MM.1S (cell line): ENCODE data around the gene GNPNAT1.

Source experiments
- DNase-seq: peaks from one replicate; pipeline ENCODE4 v3.0.0-alpha.2; 2015
- H2AFZ ChIP-seq: fragments of 300-600 bp; sonication (generic); 2 replicates; pipeline ENCODE4 v1.6.0; 2016; ENCODE audit warnings: antibody characterized with exemption, low read length
- H3F3A ChIP-seq: fragments of 300-600 bp; sonication (generic); 2 replicates; pipeline ENCODE4 v1.6.1; 2016; ENCODE audit warnings: mild to moderate bottlenecking, antibody characterized with exemption, low read length, moderate library complexity, mixed read lengths; ENCODE audit not compliant: insufficient read depth
- H3K27ac ChIP-seq: fragments of 300-600 bp; sonication (generic); 2 replicates; pipeline ENCODE4 v1.5.1; 2016; ENCODE audit warnings: mild to moderate bottlenecking, low read length
- H3K27me3 ChIP-seq: fragments of 300-600 bp; sonication (generic); replicated peaks from 2 replicates; pipeline ENCODE4 v1.6.0; 2016; ENCODE audit warnings: low read length; ENCODE audit not compliant: insufficient read depth
- H3K36me3 ChIP-seq: fragments of 300-600 bp; sonication (generic); replicated peaks from 2 replicates; pipeline ENCODE4 v1.6.1; 2016; ENCODE audit warnings: mild to moderate bottlenecking, low read length, mixed read lengths; ENCODE audit not compliant: insufficient read depth
- H3K4me1 ChIP-seq: fragments of 300-600 bp; sonication (generic); 2 replicates; pipeline ENCODE4 v1.6.1; 2016; ENCODE audit warnings: low read length, mixed read lengths
- H3K4me2 ChIP-seq: fragments of 300-600 bp; sonication (generic); 2 replicates; pipeline ENCODE4 v1.6.0; 2016; ENCODE audit warnings: low read depth, low read length
- H3K4me3 ChIP-seq: fragments of 300-600 bp; sonication (generic); 2 replicates; pipeline ENCODE4 v1.5.1; 2016; ENCODE audit warnings: low read length, mixed read lengths
- H3K79me2 ChIP-seq: fragments of 300-600 bp; sonication (generic); 2 replicates; pipeline ENCODE4 v1.6.1; 2016; ENCODE audit warnings: mixed run types, low read length, mixed read lengths
- H3K9ac ChIP-seq: fragments of 300-600 bp; sonication (generic); 2 replicates; pipeline ENCODE4 v1.6.1; 2016; ENCODE audit warnings: low read length, mixed read lengths
- H3K9me2 ChIP-seq: fragments of 300-600 bp; sonication (generic); replicated peaks from 2 replicates; pipeline ENCODE4 v1.6.1; 2016; ENCODE audit warnings: mild to moderate bottlenecking, low read length, mixed read lengths; ENCODE audit not compliant: insufficient read depth
- H3K9me3 ChIP-seq: fragments of 300-600 bp; sonication (generic); replicated peaks from 2 replicates; pipeline ENCODE4 v1.6.1; 2016; ENCODE audit warnings: mild to moderate bottlenecking, low read length, mixed read lengths; ENCODE audit not compliant: insufficient read depth
- H4K20me1 ChIP-seq: fragments of 300-600 bp; sonication (generic); 2 replicates; pipeline ENCODE4 v1.6.1; 2016; ENCODE audit warnings: mild to moderate bottlenecking, low read length, moderate library complexity, mixed read lengths; ENCODE audit not compliant: insufficient read depth
- EZH2 ChIP-seq: fragments of 300-600 bp; sonication (generic); optimal IDR thresholded peaks from 2 replicates; pipeline ENCODE3; 2017; ENCODE audit warnings: low read depth, mild to moderate bottlenecking, antibody characterized with exemption, low read length, mixed read lengths
- EZH2phosphoT487 ChIP-seq: fragments of 300-600 bp; sonication (generic); IDR thresholded peaks from 2 replicates; pipeline ENCODE4 v1.6.1; 2018; ENCODE audit warnings: antibody characterized with exemption, low read length
- TF ChIP-seq, protein P1 (sequence below): fragments of 300-600 bp; sonication (generic); IDR thresholded peaks from 2 replicates; pipeline ENCODE4 v1.5.1; 2016; ENCODE audit warnings: antibody characterized with exemption, low read length, mixed read lengths

GNPNAT1 gene

DNA sequence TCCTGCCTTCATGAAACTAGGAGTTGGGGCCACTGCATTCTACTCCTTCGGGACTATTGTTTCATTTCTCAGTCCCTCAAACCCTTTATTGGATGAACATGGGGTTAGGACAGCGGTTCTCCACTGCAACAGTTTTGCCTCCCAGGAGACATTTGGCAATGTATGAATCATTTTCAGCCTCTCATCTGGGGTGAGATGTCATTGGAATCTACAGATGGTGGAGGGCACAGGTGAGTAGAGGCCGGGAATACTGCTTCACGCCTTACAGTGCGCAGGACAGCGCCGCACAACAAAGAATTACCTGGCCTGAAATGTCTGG, 649 bp upstream of the GNPNAT1 start:
- H4K20me1 ChIP-seq, result no peaks in the 10 kb centered on the region

GRCh38 chr14:52790756-52791222, 618 bp downstream of the GNPNAT1 start:
- Histone ChIP-seq H3K9me3 (no peaks in the 10 kb centered on the region), H3K9ac (peak overlapping the region; percentile 64), H3K4me2 (peak overlapping the region; percentile 80), H3F3A (no peaks in the 10 kb centered on the region), H3K36me3 (no peaks in the 10 kb centered on the region), H3K9me2 (no peaks in the 10 kb centered on the region), H3K4me3 (peak overlapping the region; percentile 78), H3K79me2 (peaks cover 13% of the 10 kb centered on the region), H2AFZ (peak overlapping the region; percentile 69), H3K27me3 (no peaks in the 10 kb centered on the region), H3K27ac (peak overlapping the region; percentile 21; the same call in 1 of the 2 replicates), H3K4me1 (no peaks in the 10 kb centered on the region), H4K20me1 (no peaks in the 10 kb centered on the region)
- DNase-seq, result no peak
- TF ChIP-seq EZH2 (no peak), EZH2phosphoT487 (no peak)
- TF ChIP-seq, protein P1, sequence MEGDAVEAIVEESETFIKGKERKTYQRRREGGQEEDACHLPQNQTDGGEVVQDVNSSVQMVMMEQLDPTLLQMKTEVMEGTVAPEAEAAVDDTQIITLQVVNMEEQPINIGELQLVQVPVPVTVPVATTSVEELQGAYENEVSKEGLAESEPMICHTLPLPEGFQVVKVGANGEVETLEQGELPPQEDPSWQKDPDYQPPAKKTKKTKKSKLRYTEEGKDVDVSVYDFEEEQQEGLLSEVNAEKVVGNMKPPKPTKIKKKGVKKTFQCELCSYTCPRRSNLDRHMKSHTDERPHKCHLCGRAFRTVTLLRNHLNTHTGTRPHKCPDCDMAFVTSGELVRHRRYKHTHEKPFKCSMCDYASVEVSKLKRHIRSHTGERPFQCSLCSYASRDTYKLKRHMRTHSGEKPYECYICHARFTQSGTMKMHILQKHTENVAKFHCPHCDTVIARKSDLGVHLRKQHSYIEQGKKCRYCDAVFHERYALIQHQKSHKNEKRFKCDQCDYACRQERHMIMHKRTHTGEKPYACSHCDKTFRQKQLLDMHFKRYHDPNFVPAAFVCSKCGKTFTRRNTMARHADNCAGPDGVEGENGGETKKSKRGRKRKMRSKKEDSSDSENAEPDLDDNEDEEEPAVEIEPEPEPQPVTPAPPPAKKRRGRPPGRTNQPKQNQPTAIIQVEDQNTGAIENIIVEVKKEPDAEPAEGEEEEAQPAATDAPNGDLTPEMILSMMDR, result no peak

More for the DNA sequence above, 649 bp upstream of the GNPNAT1 start:
- Histone ChIP-seq H3K9me3 (no peaks in the 10 kb centered on the region), H3K4me3 (peak overlapping the region; percentile 39; the same call in 1 of the 2 replicates), H3K36me3 (no peaks in the 10 kb centered on the region), H3F3A (no peaks in the 10 kb centered on the region), H3K27ac (no peak overlapping the region), H3K9ac (no peak overlapping the region), H2AFZ (peak overlapping the region; percentile 83), H3K4me1 (no peaks in the 10 kb centered on the region), H3K27me3 (no peaks in the 10 kb centered on the region), H3K9me2 (no peaks in the 10 kb centered on the region), H3K79me2 (peaks cover 13% of the 10 kb centered on the region), H3K4me2 (peak overlapping the region; percentile 27; the same call in 1 of the 2 replicates)
- no peak for DNase-seq
- no peak for TF ChIP-seq EZH2
- TF ChIP-seq, protein P1, result no peak

GRCh38 chr14:52790011-52790755, 1.2 kb downstream of the GNPNAT1 start:
- DNase-seq, result no peak
- Histone ChIP-seq H3K27me3 (no peaks in the 10 kb centered on the region), H3K9me3 (no peaks in the 10 kb centered on the region), H3K4me1 (no peaks in the 10 kb centered on the region), H3K4me3 (peak overlapping the region; percentile 78), H3F3A (no peaks in the 10 kb centered on the region), H4K20me1 (no peaks in the 10 kb centered on the region), H2AFZ (no peak overlapping the region), H3K79me2 (peaks cover 13% of the 10 kb centered on the region), H3K9me2 (no peaks in the 10 kb centered on the region), H3K9ac (peak overlapping the region; percentile 64; the same call in 1 of the 2 replicates), H3K4me2 (peak overlapping the region; percentile 80), H3K36me3 (no peaks in the 10 kb centered on the region), H3K27ac (no peak overlapping the region)
- TF ChIP-seq, protein P1, result no peak
- TF ChIP-seq EZH2phosphoT487 (no peak), EZH2 (no peak)
